NB4 (cell line): Measurements from ENCODE around the gene HIVEP2.

Experiments
- DNase-seq: peaks from one replicate; pipeline ENCODE4 v3.0.0; 2010; ENCODE audit warnings: low read depth
- H3K4me3 ChIP-seq: one replicate; pipeline ENCODE4 v1.5.1; 2011; ENCODE audit warnings: mild to moderate bottlenecking, low read depth, low read length, moderate library complexity
- MYC ChIP-seq: IDR thresholded peaks from 2 replicates; pipeline ENCODE4 v1.6.1; 2011; ENCODE audit warnings: low read depth, low read length
- POLR2A ChIP-seq: IDR thresholded peaks from 2 replicates; pipeline ENCODE4 v1.6.1; 2011; ENCODE audit warnings: mild to moderate bottlenecking; ENCODE audit not compliant: insufficient read length; ENCODE audit errors: extremely low read depth
- TF ChIP-seq, protein P1 (sequence below): IDR thresholded peaks from one replicate; pipeline ENCODE4 v1.5.1; 2012; ENCODE audit warnings: low read depth, low read length
- TF ChIP-seq, protein P2 (sequence below): IDR thresholded peaks from 2 replicates; pipeline ENCODE4 v1.6.1; 2011; ENCODE audit warnings: low read depth, low read length

The HIVEP2 gene

DNA sequence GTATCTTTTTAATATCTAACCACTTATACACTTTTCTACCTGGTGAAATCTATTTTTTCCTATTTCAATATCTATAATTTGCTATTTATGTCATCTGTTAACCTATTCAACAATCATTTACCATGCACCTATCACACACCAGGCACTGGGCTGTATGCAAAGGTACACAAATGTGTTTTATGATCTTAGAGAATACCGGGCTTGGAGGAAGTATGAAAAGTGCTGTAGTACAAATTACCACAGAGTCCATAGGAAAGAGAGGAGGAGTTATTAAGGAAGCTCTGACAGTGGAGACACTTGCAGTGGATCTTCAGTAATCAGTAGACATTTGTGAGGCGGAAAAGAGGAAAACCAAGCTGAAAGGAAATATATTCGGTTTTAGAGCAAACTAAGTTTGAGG, 96.0 kb downstream of the HIVEP2 start:
- TF ChIP-seq, protein P1, sequence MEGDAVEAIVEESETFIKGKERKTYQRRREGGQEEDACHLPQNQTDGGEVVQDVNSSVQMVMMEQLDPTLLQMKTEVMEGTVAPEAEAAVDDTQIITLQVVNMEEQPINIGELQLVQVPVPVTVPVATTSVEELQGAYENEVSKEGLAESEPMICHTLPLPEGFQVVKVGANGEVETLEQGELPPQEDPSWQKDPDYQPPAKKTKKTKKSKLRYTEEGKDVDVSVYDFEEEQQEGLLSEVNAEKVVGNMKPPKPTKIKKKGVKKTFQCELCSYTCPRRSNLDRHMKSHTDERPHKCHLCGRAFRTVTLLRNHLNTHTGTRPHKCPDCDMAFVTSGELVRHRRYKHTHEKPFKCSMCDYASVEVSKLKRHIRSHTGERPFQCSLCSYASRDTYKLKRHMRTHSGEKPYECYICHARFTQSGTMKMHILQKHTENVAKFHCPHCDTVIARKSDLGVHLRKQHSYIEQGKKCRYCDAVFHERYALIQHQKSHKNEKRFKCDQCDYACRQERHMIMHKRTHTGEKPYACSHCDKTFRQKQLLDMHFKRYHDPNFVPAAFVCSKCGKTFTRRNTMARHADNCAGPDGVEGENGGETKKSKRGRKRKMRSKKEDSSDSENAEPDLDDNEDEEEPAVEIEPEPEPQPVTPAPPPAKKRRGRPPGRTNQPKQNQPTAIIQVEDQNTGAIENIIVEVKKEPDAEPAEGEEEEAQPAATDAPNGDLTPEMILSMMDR = no peak
- TF ChIP-seq MYC = no peak
- TF ChIP-seq, protein P2, sequence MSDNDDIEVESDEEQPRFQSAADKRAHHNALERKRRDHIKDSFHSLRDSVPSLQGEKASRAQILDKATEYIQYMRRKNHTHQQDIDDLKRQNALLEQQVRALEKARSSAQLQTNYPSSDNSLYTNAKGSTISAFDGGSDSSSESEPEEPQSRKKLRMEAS = no peak
- no peak for TF ChIP-seq POLR2A
- DNase-seq = no peak
- no peak overlapping the region for H3K4me3 ChIP-seq

DNA sequence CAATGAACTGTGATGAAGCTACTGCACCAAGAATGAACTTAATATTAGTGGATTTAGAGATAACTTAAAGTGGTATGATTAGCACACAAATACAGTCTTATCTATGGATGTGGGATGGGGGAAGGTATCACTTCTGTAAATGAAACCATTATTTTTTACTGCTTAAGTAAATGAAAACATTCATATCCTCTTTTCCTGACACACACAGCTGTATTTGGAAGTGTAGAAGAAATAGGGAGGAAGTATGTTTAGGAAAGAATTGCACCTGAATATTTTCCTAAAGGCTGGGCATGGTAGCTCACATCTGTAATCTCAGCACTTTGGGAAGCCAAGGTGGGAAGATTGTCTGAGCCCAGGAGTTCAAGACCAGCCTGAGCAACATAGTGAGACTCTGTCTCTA, 96.8 kb downstream of the HIVEP2 start:
- TF ChIP-seq MYC = no peak
- TF ChIP-seq, protein P1 = no peak
- H3K4me3 ChIP-seq = no peak overlapping the region
- no peak for DNase-seq

DNA sequence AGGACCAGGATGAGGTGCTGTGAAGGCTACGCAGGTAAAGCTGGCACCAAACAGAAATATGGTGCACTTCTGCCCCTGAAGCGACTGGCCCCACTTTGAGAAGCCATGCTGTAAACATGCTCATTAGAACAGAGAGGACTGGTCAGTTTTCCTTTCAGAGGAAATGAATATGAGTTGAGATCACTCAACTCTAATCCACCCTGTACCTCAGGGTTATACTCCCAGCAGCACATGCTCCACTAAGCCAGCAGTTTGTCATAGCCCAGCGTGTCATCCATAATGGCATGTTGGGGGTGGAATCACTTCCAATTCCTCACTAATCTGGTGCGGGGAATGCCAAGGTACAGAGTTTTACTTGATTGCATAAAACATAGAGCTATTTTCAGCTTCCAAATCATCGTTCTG, 98.1 kb downstream of the HIVEP2 start:
- TF ChIP-seq, protein P1 = no peak
- TF ChIP-seq POLR2A (no peak), MYC (no peak)
- TF ChIP-seq, protein P2 = no peak
- H3K4me3 ChIP-seq = no peak overlapping the region
- DNase-seq = no peak

DNA sequence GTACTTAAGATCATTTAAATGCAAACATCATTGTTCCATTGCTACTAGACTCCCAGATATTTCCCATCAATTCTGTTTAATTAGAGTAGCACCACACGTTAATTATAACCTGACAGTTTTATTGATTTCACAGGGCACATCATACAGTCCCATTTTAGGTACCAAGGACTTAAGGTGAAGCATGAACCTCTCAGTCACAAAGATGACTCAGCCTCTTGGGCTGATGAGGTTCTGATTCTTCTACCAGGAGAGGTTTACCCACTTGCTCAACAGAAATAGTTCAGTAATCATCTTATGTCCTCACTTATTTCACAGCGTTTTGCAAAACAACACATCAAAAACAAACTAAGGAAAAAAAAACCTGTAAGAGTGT, 98.5 kb downstream of the HIVEP2 start:
- TF ChIP-seq, protein P1 = no peak
- TF ChIP-seq MYC = no peak
- TF ChIP-seq POLR2A = no peak
- TF ChIP-seq, protein P2 = no peak
- no peak for DNase-seq
- H3K4me3 ChIP-seq = no peak overlapping the region

DNA sequence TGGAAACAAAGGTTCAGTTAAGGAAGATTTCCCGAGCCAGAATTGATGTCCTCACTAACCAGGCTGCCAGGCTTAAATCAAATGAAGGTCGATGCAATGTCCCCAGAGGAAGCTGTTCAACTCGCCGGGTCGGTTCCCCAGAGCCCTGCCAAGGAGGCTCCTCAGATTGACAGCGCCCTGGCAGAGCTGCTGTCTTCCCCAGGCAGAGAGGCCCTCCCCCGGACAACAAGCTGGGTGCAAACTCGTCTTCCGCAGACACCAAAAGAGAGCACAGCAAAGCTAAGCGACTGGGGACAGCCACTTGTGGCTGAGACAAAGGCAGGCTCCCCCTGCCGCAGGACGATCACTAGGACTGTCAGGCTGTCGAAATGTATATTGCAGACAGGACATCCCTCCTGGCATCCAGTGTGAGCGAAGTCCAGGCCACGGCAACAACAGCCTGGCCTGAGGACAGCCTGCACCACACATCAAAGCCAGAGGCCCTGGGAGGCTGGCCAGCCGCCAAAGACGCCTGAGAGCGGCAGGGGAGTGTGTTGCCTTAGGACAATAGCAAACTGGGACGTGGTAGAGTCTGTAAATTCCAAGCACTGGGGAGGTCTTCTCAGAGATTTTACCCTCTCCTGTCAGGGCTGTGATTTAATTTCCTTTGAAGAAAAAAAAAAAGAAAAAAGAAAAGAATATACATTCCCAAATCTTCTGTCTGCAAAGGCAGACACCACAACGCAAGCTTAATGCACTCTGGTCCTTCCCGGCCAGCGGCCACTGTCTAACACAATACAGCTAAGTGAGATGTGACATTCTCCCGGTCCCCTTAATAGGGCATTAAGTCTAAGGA, 99.1 kb downstream of the HIVEP2 start:
- TF ChIP-seq, protein P1 = no peak
- TF ChIP-seq POLR2A (no peak), MYC (no peak)
- TF ChIP-seq, protein P2 = no peak
- peak; percentile 82 for DNase-seq
- peak overlapping the region; percentile 30 for H3K4me3 ChIP-seq

DNA sequence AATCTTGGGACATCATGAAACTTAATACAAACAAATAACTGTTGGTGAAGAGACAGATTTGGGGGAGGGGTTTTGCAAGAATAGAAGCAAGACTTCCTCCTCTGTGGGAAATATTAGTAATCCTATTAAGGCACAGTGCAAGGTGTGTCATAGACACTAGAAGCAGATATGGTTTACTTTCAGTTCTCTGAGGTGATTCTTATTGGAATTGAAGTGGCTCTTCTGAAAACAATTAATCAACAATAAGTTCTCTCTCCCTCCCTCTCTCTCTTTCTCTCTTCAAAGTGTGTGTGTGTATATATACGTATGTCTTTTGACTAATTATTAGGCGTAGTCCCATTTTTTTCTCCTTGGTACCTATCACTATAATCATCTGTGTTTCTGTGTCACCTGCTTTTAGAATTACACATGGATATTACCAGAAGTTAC, 99.8 kb downstream of the HIVEP2 start:
- DNase-seq = peak; percentile 36
- TF ChIP-seq POLR2A = no peak
- no peak for TF ChIP-seq MYC
- TF ChIP-seq, protein P2 = no peak
- TF ChIP-seq, protein P1 = no peak
- peak overlapping the region; percentile 30 for H3K4me3 ChIP-seq
